ENCODE results near the gene PHTF2.

DNA sequence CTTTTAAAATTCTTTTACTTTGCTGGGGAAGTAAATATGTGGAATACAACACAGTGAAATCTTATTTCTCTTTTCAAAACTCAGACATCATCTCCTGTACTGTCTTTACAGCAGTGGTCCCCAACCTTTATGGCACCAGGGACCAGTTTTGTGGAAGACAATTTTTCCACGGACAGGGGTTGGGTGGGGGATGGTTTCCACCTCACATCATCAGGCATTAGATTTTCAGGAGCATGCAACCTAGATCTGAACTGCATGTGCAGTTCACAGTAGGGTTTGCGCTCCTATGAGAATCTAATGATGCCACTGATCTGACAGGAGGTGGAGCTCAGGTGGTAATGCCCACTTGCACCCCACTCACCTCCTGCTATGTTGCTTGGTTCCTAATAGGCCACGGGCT, 12.6 kb upstream of the PHTF2 start:
- no peak for TF ChIP-seq EZH2 (IDR thresholded peaks at IDR 0.05; ENCODE audit: insufficient read depth, poor library complexity, severe bottlenecking)
- TF ChIP-seq EZH2phosphoT487 (IDR thresholded peaks at IDR 0.05; ENCODE audit: insufficient read depth, low read depth): no peak
